Stomach (tissue), 9 donors: Measurements from ENCODE around the gene NSRP1. TPM values are rescaled to one million over a fixed set of nuclear protein-coding genes. Genes with fewer than 3 reads are reported as not detected.

ENCODE experiments used
- DNase-seq, 2 donors: peaks; one replicate each; pipeline versions ENCODE4 v3.0.0 to v3.0.0-alpha.2; 2013 to 2019
- H3K27ac ChIP-seq, 5 donors: fragments of 200-600 bp in 4 of 5; sonication (generic) in 4 of 5; one replicate each; pipeline ENCODE4 v1.5.1; 2013 to 2019; ENCODE audit warnings: mild to moderate bottlenecking in 1 of 5, moderate library complexity in 1 of 5
- H3K27me3 ChIP-seq, 3 donors: fragments of 200-600 bp; sonication (generic); one replicate each; pipeline ENCODE4 v1.5.1; 2017 to 2019; ENCODE audit warnings: mixed run types in 1 of 3
- H3K36me3 ChIP-seq, 4 donors: fragments of 200-600 bp; sonication (generic); 1 replicate in 3 of 4; 2 replicates in 1 of 4; pipeline ENCODE4 v1.5.1; 2016 to 2019
- H3K4me1 ChIP-seq, 4 donors: fragments of 200-600 bp; sonication (generic); one replicate each; pipeline ENCODE4 v1.5.1; 2016 to 2019
- H3K4me3 ChIP-seq, 4 donors: fragments of 200-600 bp; sonication (generic) in 3 of 4; one replicate each; pipeline ENCODE4 v1.5.1; 2016 to 2019; ENCODE audit warnings: mild to moderate bottlenecking in 1 of 4
- H3K9me3 ChIP-seq, 4 donors: fragments of 200-600 bp; sonication (generic); one replicate each; pipeline ENCODE4 v1.5.1; 2016 to 2019
- CTCF ChIP-seq, 7 experiments: fragments of 450-650 bp in 4 of 7; fragments of 200-600 bp in 3 of 7; sonication (generic) in 3 of 7; IDR thresholded peaks; one replicate each; pipeline ENCODE4 v1.5.1; 2016 to 2019; ENCODE audit warnings: antibody characterized with exemption in 7 of 7, control low read depth in 2 of 7, mild to moderate bottlenecking in 1 of 7
- EP300 ChIP-seq: sonication (generic); formaldehyde crosslinking; IDR thresholded peaks from one replicate; pipeline ENCODE4 v1.6.1; 2017; ENCODE audit warnings: antibody characterized with exemption
- POLR2A ChIP-seq, 4 donors: fragments of 450-650 bp; IDR thresholded peaks; one replicate each; pipeline ENCODE4 v1.6.1; 2016; ENCODE audit warnings: antibody characterized with exemption in 4 of 4, control low read depth in 2 of 4, mild to moderate bottlenecking in 1 of 4, moderate library complexity in 1 of 4
- POLR2AphosphoS5 ChIP-seq, 3 donors: sonication (generic); formaldehyde crosslinking; IDR thresholded peaks; one replicate each; pipeline ENCODE4 v1.6.1; 2016; ENCODE audit warnings: antibody characterized with exemption in 3 of 3
- WGBS, 5 donors: extraction: QIAGEN DNeasy Blood & Tissue Kit in 3 of 5; methylation state at CpG; one replicate each; pipeline versions ENCODE4 v1.1.5 to v1.1.7; 2013 to 2018; 5-methylcytosine and 5-hydroxymethylcytosine counted together
- intact Hi-C: fragments of 100-400 bp; cut with DNase I; formaldehyde crosslinking; loops from one replicate; pipeline ENCODE4 v1.15.1; 2023; ENCODE audit warnings: low total_unique reads
- polyA plus RNA-seq, 3 donors: library from polyadenylated mRNA; stranded (reverse); fragments of 200-250 nt; gene quantifications; one replicate each; pipeline ENCODE4 v1.2.3, GENCODE V29; 2013
- total RNA-seq, 5 donors: library from RNA; depleted of rRNA; stranded (reverse); fragments of >200 nt; gene quantifications; one replicate each; pipeline versions ENCODE4 v1.1.0 to v1.2.3, GENCODE V29; 2014 to 2016
- donor health status: healthy with polysubstance abuse.
- donor health status: Bipolar disorder and iron deficiency.
- donor health status: healthy.

The NSRP1 gene
- total and polyA plus RNA-seq, 8 donors = 5.4 to 110 (median 26.9) TPM

GRCh38 chr17:30212750-30213149, 96.1 kb downstream of the NSRP1 start:
- Histone ChIP-seq H3K27ac (no peak overlapping the region), H3K36me3 (no peaks in the 10 kb centered on the region), H3K4me3 (no peak overlapping the region), H3K27me3 (peaks cover 0 to 11% (median 0%) of the 10 kb centered on the region in 3 donors), H3K4me1 (no peaks in the 10 kb centered on the region), H3K9me3 (no peaks in the 10 kb centered on the region)
- no peak for DNase-seq
- no peak for TF ChIP-seq POLR2AphosphoS5 (IDR thresholded peaks at IDR 0.05)
- TF ChIP-seq POLR2A (IDR thresholded peaks at IDR 0.05) = no peak
- no peak for TF ChIP-seq EP300
- TF ChIP-seq CTCF (IDR thresholded peaks at IDR 0.05) = no peak
- 83 to 89% (median 86%) methylated on average over 7 to 11 of the region's 11 CpGs for WGBS, 5 donors
- intact Hi-C loops = no loop called here

GRCh38 chr17:30217054-30217453, 100.4 kb downstream of the NSRP1 start:
- DNase-seq = no peak
- Histone ChIP-seq H3K36me3 (no peaks in the 10 kb centered on the region), H3K27me3 (no peaks in the 10 kb centered on the region), H3K4me1 (no peaks in the 10 kb centered on the region), H3K27ac (no peak overlapping the region), H3K9me3 (no peaks in the 10 kb centered on the region), H3K4me3 (no peak overlapping the region)
- 88 to 100% (median 91%) methylated on average over 3 to 6 of the region's 6 CpGs for WGBS, 5 donors
- TF ChIP-seq POLR2AphosphoS5 (IDR thresholded peaks at IDR 0.05) = no peak
- TF ChIP-seq CTCF (IDR thresholded peaks at IDR 0.05) = no peak
- TF ChIP-seq EP300 = no peak
- no peak for TF ChIP-seq POLR2A (IDR thresholded peaks at IDR 0.05)
- intact Hi-C loops = no loop called here

GRCh38 chr17:30217746-30218245, 101.2 kb downstream of the NSRP1 start:
- TF ChIP-seq POLR2A (IDR thresholded peaks at IDR 0.05) (no peak), POLR2AphosphoS5 (IDR thresholded peaks at IDR 0.05) (no peak), EP300 (no peak), CTCF (IDR thresholded peaks at IDR 0.05) (no peak)
- no peak overlapping the region for H3K27ac ChIP-seq
- H3K4me1 ChIP-seq = no peaks in the 10 kb centered on the region
- no peaks in the 10 kb centered on the region for H3K36me3 ChIP-seq
- no peak overlapping the region for H3K4me3 ChIP-seq
- no peaks in the 10 kb centered on the region for H3K27me3 ChIP-seq
- 94 to 96% (median 94%) methylated on average over 11 of the region's 11 CpGs for WGBS, 5 donors
- H3K9me3 ChIP-seq = no peaks in the 10 kb centered on the region
- DNase-seq = no peak
- intact Hi-C loops = no loop called here

GRCh38 chr17:30218799-30219198, 102.2 kb downstream of the NSRP1 start:
- Histone ChIP-seq H3K27ac (no peak overlapping the region), H3K4me3 (no peak overlapping the region), H3K4me1 (no peaks in the 10 kb centered on the region), H3K9me3 (no peaks in the 10 kb centered on the region), H3K27me3 (no peaks in the 10 kb centered on the region), H3K36me3 (no peaks in the 10 kb centered on the region)
- WGBS, 5 donors = 76 to 87% (median 83%) methylated on average over 9 of the region's 9 CpGs
- DNase-seq = no peak
- intact Hi-C loops = no loop called here
- TF ChIP-seq POLR2AphosphoS5 (IDR thresholded peaks at IDR 0.05) (no peak), POLR2A (IDR thresholded peaks at IDR 0.05) (no peak), CTCF (IDR thresholded peaks at IDR 0.05) (no peak), EP300 (no peak)
